Right lobe of liver (tissue), 4 donors: ENCODE results near the gene JAM3.

Experiments used
- CTCF ChIP-seq, 4 donors: fragments of 200-600 bp in 3 of 4; fragments of 450-650 bp in 1 of 4; IDR thresholded peaks; one replicate each; pipeline versions ENCODE4 v1.5.1 to v1.8.0; 2016 to 2022; ENCODE audit warnings: antibody characterized with exemption in 4 of 4, mild to moderate bottlenecking in 2 of 4
- POLR2A ChIP-seq: fragments of 450-650 bp; IDR thresholded peaks from one replicate; pipeline ENCODE4 v1.6.1; 2017; ENCODE audit warnings: antibody characterized with exemption, mild to moderate bottlenecking
- donor health status: DM: no; HTN: no; CAD: no.
- donor health status: DM: no; HTN: no; CAD: no.
- donor health status: DM: no; HTN: yes; CAD: no.

DNA sequence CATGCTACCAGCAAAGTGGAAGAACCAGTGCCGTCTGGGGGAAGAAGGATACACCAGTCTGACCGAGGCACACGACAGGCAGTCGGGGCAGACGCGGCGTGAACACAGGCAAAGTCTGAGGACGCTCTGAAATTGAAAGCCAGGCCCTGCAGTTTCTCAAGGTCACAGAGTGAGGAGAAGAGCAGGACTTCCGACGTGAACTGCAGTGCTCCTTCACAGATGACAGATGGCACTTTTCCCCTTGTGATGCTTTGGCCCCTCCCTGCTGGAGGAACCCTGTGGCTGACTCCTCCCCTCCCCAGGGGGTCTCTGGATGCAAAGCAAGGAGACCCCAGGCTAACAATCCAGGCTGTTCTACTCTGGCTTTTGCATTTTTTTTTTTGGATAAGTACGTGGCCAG lies 19.6 kb upstream of the JAM3 start:
- TF ChIP-seq CTCF (IDR thresholded peaks at IDR 0.05) (no peak), POLR2A (no peak)
